Panc1 (cell line): ENCODE measurements around the gene ESRRA. TPM values are rescaled to one million over a fixed set of nuclear protein-coding genes. Genes with fewer than 3 reads are reported as not detected.

Experiments
- ATAC-seq: fragments of 200-7000 bp; cut with Tn5 transposase; 2 replicates; pipeline ENCODE4 v1.9.1; 2020; ENCODE audit warnings: mild to moderate bottlenecking, moderate library complexity
- BruUV-seq: library from RNA; stranded (reverse); fragments of 400-500 nt; replicated peaks from 2 replicates; lab custom pipeline; 2021; lab: Mats Ljungman, UMichigan
- CTCF ChIA-PET: fragments of 300-600 bp; sonication (Branson Sonifier 250); formaldehyde crosslinking; loops from one replicate; lab custom pipeline; 2022; ENCODE audit warnings: antibody characterized with exemption; lab: Charles Lee
- POLR2A ChIA-PET: fragments of 300-600 bp; sonication (Branson Sonifier 250); formaldehyde crosslinking; loops from one replicate; lab custom pipeline; 2022; ENCODE audit warnings: antibody characterized with exemption; lab: Charles Lee
- DNase-seq: peaks from one replicate; pipeline ENCODE4 v3.0.0-alpha.2; 2010; ENCODE audit warnings: low read depth, low spot score
- H3K27ac ChIP-seq: 2 replicates; pipeline ENCODE4 v1.5.1; 2011; ENCODE audit warnings: mild to moderate bottlenecking, low read length, inconsistent platforms
- H3K27me3 ChIP-seq: fragments of 200-500 bp; sonication (Bioruptor generic); 2 replicates; pipeline ENCODE4 v1.6.0; 2014; ENCODE audit warnings: low read length, inconsistent platforms; ENCODE audit not compliant: control insufficient read depth, insufficient read depth
- H3K36me3 ChIP-seq: fragments of 200-500 bp; sonication (Bioruptor generic); 2 replicates; pipeline ENCODE4 v1.5.1; 2014; ENCODE audit warnings: inconsistent platforms, mild to moderate bottlenecking, low read length, moderate library complexity; ENCODE audit not compliant: control insufficient read depth, insufficient read depth
- H3K4me1 ChIP-seq: 2 replicates; pipeline ENCODE4 v1.5.1; 2011; ENCODE audit warnings: inconsistent platforms, mild to moderate bottlenecking, low read length, moderate library complexity; ENCODE audit not compliant: control insufficient read depth, insufficient read depth
- H3K4me3 ChIP-seq, 2 experiments: 2 replicates each; pipeline ENCODE4 v1.5.1; 2011 to 2012; ENCODE audit warnings: low read depth in 2 of 2, low read length in 2 of 2, mild to moderate bottlenecking in 2 of 2, inconsistent platforms in 1 of 2, moderate library complexity in 1 of 2
- H3K9me3 ChIP-seq: fragments of 200-500 bp; sonication (Bioruptor generic); 2 replicates; pipeline ENCODE4 v1.5.1; 2014; ENCODE audit warnings: low read depth, mild to moderate bottlenecking, inconsistent platforms, low read length, moderate library complexity; ENCODE audit not compliant: control insufficient read depth, insufficient read depth
- POLR2AphosphoS5 ChIP-seq: IDR thresholded peaks from 2 replicates; pipeline ENCODE4 v1.6.1; 2012; ENCODE audit warnings: mild to moderate bottlenecking, low read depth, low read length, moderate library complexity
- SIN3A ChIP-seq: IDR thresholded peaks from 2 replicates; pipeline ENCODE4 v1.6.1; 2012; ENCODE audit warnings: low read depth, mild to moderate bottlenecking, low read length, moderate library complexity, borderline replicate concordance; ENCODE audit not compliant: insufficient read depth
- TCF7L2 ChIP-seq: IDR thresholded peaks from 2 replicates; pipeline ENCODE4 v1.6.1; 2011; ENCODE audit warnings: mild to moderate bottlenecking, low read depth, low read length, inconsistent platforms
- in situ Hi-C: cut with HindIII; loops from 2 replicates; pipeline ENCODE4 v1.10.0; 2016; ENCODE audit warnings: low sequenced_read_pairs, low pct_unique_long_range_greater_than_20kb
- intact Hi-C: fragments of 100-400 bp; cut with micrococcal nuclease; formaldehyde crosslinking; loops from one replicate; pipeline ENCODE4 v1.10.0; 2022; ENCODE audit not compliant: unreplicated experiment
- total RNA-seq: library from RNA; stranded (reverse); gene quantifications from one replicate; pipeline ENCODE4 v1.2.1, GENCODE V29; 2021; ENCODE audit not compliant: unreplicated experiment
- TF ChIP-seq, protein P1 (sequence below), 2 experiments: IDR thresholded peaks; 2 replicates each; pipeline ENCODE4 v1.6.1; 2011 to 2012; ENCODE audit warnings: low read depth in 2 of 2, control low read depth in 1 of 2, low read length in 1 of 2, mild to moderate bottlenecking in 1 of 2, moderate library complexity in 1 of 2; ENCODE audit not compliant: insufficient read depth in 1 of 2
- TF ChIP-seq, protein P2 (sequence below): fragments of 450-650 bp; IDR thresholded peaks from 2 replicates; pipeline ENCODE4 v1.5.1; 2017; ENCODE audit warnings: mild to moderate bottlenecking

Gene ESRRA
- total RNA-seq, 1 experiment from 2014 or later, result 81.6 TPM

DNA sequence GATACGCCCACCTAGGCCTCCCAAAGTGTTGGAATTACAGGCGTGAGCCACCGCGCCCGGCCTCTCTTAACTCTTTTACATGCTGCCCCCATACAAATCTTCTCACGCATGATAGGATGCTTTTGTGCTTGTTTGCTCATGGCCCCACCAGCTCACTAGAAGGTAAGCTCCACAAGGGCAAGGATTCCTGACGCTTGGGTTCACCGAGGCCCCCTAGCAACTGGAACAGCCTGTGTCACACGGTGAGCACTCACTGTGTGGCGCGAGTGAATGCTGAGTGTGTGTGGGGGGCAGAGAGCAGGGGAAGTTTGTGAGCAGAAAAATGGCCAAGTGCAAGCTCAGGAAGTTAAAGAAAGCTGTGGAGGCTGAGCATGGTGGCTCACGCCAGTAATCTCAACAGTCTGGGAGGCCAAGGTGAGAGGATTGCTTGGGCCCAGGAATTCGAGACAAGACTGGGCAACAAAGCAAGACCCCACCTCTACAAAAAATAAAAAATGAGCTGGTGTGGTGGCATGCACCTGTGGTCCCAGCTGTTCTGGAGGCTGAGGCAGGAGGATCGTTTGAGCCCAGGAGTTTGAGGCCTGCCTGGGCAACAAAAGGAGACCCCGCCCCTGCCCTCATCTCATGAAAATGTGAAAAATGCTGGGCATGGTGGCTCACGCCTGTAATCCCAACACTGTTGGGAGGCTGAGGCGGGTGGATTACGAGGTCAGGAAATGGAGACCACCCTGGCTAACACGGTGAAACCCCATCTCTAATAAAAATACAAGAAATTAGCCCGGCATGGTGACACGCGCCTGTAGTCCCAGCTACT lies 23.2 kb upstream of the ESRRA start:
- ATAC-seq (no peak), DNase-seq (no peak)
- no TSS peak for BruUV-seq
- in situ Hi-C loops, result no loop called here
- Histone ChIP-seq H3K36me3 (no peaks in the 10 kb centered on the region; the same call in 1 of the 2 replicates), H3K27ac (no peak overlapping the region), H3K27me3 (no peaks in the 10 kb centered on the region), H3K9me3 (no peaks in the 10 kb centered on the region), H3K4me3 (no peak overlapping the region), H3K4me1 (peaks cover 22% of the 10 kb centered on the region)
- TF ChIP-seq, protein P1, sequence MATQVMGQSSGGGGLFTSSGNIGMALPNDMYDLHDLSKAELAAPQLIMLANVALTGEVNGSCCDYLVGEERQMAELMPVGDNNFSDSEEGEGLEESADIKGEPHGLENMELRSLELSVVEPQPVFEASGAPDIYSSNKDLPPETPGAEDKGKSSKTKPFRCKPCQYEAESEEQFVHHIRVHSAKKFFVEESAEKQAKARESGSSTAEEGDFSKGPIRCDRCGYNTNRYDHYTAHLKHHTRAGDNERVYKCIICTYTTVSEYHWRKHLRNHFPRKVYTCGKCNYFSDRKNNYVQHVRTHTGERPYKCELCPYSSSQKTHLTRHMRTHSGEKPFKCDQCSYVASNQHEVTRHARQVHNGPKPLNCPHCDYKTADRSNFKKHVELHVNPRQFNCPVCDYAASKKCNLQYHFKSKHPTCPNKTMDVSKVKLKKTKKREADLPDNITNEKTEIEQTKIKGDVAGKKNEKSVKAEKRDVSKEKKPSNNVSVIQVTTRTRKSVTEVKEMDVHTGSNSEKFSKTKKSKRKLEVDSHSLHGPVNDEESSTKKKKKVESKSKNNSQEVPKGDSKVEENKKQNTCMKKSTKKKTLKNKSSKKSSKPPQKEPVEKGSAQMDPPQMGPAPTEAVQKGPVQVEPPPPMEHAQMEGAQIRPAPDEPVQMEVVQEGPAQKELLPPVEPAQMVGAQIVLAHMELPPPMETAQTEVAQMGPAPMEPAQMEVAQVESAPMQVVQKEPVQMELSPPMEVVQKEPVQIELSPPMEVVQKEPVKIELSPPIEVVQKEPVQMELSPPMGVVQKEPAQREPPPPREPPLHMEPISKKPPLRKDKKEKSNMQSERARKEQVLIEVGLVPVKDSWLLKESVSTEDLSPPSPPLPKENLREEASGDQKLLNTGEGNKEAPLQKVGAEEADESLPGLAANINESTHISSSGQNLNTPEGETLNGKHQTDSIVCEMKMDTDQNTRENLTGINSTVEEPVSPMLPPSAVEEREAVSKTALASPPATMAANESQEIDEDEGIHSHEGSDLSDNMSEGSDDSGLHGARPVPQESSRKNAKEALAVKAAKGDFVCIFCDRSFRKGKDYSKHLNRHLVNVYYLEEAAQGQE (IDR thresholded peaks at IDR 0.05; ENCODE audit: insufficient read depth in 1 of 2, low read depth in 2 of 2, low read length in 1 of 2), result no peak
- TF ChIP-seq, protein P2, sequence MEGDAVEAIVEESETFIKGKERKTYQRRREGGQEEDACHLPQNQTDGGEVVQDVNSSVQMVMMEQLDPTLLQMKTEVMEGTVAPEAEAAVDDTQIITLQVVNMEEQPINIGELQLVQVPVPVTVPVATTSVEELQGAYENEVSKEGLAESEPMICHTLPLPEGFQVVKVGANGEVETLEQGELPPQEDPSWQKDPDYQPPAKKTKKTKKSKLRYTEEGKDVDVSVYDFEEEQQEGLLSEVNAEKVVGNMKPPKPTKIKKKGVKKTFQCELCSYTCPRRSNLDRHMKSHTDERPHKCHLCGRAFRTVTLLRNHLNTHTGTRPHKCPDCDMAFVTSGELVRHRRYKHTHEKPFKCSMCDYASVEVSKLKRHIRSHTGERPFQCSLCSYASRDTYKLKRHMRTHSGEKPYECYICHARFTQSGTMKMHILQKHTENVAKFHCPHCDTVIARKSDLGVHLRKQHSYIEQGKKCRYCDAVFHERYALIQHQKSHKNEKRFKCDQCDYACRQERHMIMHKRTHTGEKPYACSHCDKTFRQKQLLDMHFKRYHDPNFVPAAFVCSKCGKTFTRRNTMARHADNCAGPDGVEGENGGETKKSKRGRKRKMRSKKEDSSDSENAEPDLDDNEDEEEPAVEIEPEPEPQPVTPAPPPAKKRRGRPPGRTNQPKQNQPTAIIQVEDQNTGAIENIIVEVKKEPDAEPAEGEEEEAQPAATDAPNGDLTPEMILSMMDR, result no peak
- TF ChIP-seq SIN3A (no peak), POLR2AphosphoS5 (no peak), TCF7L2 (no peak)
- CTCF ChIA-PET, result interaction anchor here (0.7 kb wide), 1 partner anchor 67 kb away, joined by 6 read pairs; no protein-coding TSS in a partner anchor
- intact Hi-C loops, result no loop called here
- POLR2A ChIA-PET, result no interaction called here

DNA sequence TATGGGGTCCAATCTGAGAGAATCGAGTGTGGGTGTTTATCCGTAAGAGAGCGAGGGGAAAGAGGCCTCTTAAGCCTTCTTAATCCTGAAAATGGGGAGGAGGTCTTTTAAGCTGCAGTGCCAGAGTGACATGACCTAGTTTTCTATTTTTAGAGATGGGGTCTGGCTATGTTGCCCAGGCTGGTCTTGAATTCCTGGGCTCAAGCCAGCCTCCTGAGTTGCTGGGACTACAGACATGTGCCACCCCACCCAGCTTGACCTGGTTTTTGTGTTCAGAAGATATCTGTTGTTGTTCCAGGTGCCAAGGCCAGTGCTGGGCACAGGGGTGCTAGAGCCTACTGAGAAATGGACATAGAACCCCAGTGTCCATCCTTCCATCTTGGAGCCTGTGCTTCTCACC lies 22.2 kb upstream of the ESRRA start:
- H3K4me1 ChIP-seq, result peaks cover 25% of the 10 kb centered on the region
- 0 out of 4 replicates have a peak overlapping the region, but pooled peaks of 1 of the 2 experiments have one; percentile 4 for H3K4me3 ChIP-seq
- DNase-seq, result no peak
- intact Hi-C loops (no loop called here), in situ Hi-C loops (no loop called here)
- no TSS peak for BruUV-seq
- TF ChIP-seq TCF7L2 (no peak), POLR2AphosphoS5 (no peak), SIN3A (no peak)
- TF ChIP-seq, protein P1 (IDR thresholded peaks at IDR 0.05; ENCODE audit: insufficient read depth in 1 of 2, low read depth in 2 of 2, low read length in 1 of 2), result no peak
- TF ChIP-seq, protein P2, result no peak
- no peak for ATAC-seq
- CTCF ChIA-PET, result interaction anchor here (1.5 kb wide), 1 partner anchor 18 kb away, joined by 8 read pairs; no protein-coding TSS in a partner anchor
- POLR2A ChIA-PET, result interaction anchor here (1.2 kb wide), 1 partner anchor 35 kb away, joined by 4 read pairs; the partner anchor contains the start of gene PRDX5
- H3K9me3 ChIP-seq, result no peaks in the 10 kb centered on the region
- H3K36me3 ChIP-seq, result no peaks in the 10 kb centered on the region; the same call in 1 of the 2 replicates
- H3K27ac ChIP-seq, result peak overlapping the region; percentile 83; the same call in 1 of the 2 replicates
- no peaks in the 10 kb centered on the region for H3K27me3 ChIP-seq
